Activated gamma-delta T cell treated with anti-CD3 and anti-CD28 coated beads, Interleukin-2, amount 50 U/mL, for 16 hours (primary cell): ENCODE data around the gene ALG13.
"Not testable (repeated sequence)": the region's sequence is repeated elsewhere in the genome, so short reads cannot be mapped to it uniquely, and the experiment has no call there.

ENCODE experiments used
- DNase-seq: peaks from one replicate; pipeline ENCODE4 v3.0.0-alpha.2; 2020; ENCODE audit warnings: low read depth

ALG13 gene

DNA sequence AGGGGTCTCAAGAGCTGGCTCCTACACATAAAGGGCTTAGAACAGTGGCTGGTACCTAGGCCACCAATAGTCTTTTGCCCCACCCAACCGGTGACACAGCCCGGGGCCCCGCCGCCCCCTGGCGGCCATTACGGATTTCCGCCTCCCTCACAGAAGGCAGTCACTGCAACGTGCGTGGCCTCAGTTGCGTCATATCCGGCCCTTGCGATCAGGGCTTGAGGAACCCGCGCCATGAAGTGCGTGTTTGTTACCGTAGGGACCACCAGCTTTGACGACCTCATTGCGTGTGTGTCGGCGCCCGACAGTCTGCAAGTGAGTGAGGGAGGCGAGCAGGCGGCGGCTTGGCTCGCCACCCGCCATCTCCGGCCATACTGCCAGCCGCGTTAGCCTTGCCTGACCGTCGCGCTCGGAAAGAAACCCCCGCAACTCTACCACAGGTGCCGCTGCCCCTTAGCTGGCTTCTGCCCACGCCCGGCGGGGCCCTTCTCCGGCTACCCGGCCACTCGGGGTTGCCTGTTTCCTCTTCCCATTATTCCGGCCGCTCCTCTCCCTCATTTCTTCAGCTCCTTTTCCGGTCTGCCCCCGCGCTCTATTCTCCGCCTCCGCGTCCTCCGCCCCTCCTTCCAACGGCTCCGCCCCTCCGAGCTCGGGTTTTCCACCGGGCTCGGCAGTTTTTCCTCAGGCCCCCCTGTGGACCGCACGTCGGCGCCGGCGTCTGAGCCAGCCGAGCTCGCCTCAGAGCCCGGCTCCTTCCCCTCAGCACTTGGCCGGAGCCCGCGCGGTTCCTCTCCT is at the start of gene ALG13:
TSS of gene ALG13 (plus strand) at position 183 of the 792 bp plus-strand sequence. CDS start at position 232, 49 bp downstream.
- DNase-seq = peak; percentile 77

DNA sequence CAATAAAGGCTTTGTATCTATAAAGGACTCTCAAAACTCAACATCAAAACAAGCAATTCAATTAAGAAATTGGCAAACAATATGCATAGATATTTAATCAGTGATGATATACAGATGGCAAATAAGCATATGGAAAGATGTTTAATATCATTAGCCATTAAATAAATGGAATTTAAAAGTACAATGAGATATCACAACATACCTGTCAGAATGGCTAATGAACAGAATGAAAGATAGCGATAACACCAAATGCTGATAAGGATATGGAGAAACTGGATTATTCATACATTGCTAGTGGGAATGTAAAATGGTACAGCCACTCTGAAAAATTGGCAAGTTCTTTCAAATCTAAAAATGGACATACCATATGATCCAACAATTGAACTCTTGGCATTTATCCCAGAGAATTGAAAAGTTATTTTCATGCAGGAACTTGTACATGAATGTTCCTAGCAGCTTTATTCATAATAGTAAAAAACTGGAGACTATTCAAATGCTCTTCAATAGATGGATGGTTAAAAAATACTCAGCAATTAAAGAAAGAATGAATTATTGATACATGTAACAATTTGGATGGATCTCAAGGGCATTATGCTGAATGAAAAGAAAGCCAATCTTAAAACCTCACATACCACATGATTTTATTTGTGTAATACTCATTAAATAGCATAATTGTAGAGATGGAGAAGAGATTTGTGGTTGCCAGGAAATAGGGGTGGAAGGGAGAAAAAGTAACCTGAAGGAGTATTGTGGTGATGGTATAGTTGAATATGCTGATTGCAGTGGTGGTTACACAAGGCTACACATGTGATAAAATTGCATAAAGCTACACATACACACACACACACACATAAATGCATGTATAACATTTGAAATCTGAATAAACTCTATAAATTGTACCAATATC is 45.9 kb upstream of the ALG13 start:
- no peak for DNase-seq

DNA sequence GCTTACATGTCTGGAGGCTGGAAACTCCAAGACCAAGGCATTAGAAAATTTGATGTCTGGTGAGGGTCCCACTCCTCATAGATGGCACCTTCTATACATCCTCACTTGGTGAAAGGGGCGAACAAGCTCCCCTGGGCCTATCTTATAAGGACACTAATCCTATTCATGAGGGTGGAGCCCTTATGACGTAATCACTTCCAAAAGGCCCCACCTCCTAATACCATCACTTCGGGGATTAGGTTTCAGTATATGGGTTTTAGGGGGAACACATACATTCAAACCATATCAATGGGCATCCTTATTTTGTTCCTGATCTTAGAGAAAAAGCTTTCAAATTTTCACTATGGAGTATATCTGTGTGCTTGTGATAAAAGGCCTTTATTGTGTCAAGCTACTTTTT is 39.0 kb upstream of the ALG13 start:
- no peak for DNase-seq

- DNase-seq = not testable (repeated sequence)
These were observed 35.8 kb upstream of the ALG13 start for GRCh38 chrX:111645165-111645564.

DNA sequence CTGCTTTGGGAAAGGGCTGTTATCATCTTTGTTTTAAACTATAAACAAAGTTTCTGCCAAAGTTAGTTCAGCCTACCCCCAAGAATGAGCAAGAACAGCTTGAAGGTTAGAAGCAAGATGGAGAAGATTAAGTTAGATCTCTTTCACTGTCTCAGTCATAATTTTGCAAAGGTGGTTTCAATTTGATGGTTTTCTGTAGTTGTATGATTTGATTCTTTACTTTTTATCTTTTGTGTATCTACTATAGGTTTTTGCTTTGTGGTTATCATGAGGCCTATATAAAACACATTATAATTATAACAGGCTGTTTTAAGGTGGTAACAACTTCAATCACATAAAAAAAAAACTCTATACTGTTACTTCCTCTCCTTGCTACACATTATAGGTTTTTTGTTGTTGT is 35.4 kb upstream of the ALG13 start:
- no peak for DNase-seq

DNA sequence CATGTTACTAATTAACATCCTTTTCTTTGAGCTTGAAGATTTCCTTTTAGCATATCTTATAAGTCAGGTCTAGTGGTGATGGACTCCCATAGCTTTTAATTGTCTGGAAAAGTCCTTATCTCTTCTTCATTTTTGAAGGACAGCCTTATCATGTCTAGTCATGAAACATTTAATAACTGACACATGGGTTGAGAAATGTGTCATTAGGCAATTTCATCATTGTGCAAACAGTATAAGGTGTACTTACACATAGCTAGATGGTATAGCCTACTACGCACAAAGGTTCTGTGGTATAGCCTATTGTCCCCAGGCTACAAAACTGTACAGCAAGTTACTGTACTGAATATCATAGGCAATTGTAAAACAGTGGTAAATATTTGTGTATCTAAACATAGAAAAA is 34.5 kb upstream of the ALG13 start:
- no peak for DNase-seq

GRCh38 chrX:111648802-111649201 is 32.2 kb upstream of the ALG13 start:
- no peak for DNase-seq

DNA sequence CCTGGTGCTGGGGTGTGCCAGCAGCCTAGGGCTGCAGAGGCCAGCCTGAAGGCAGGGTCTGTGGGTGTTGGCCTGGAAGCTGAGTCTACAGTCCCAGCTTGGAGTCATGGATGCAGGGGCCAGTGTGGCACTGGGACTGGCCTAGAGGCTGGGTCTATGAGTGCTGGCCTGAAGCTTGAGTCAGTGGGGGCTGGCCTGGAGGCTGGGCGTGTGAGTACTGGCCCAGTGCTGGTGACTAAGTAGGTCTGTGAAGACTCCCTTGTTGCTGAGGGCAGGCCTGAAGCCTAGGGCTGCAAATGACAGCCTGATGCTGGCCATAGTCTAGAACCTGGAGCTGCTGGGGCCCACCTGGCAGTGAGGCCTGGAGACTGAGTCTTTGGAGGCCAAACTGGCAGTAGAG is 31.3 kb upstream of the ALG13 start:
- DNase-seq = no peak

DNA sequence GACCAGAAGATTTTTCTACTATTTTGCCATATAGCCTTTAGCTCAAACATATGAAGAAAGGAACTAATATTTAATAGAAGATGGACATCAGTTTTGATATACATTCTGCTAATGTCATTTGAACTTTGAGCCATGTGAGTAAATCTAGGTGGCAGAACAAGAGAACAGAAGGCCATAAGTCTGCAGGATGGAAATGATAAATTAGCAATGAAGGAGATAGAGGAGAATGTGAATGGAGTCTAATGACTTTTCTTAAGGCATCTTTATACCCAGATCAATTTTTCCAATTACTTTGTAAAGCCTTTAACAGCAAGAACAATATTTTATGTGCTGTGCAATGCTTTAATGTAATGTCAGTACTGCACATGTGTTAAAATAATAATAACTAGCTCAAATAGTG is 30.1 kb upstream of the ALG13 start:
- DNase-seq = no peak

DNA sequence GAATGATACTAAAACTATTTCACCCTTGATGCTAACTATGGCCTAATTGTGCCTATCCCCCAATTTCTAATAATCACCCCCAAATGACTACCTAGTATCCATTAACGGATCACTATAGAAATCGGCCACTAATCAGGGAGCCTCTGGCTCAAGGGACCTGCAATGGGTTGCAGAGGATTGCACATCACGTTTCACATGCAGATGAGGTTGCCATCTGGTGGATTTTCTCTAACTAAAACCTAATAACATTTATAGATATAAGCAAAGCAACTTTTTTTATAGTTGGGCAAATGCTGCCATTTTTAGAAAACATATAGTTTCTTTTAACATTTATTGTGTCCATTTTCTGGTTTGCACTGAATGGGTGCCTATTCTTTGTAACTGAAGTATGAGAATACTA is 28.3 kb upstream of the ALG13 start:
- no peak for DNase-seq

- no peak for DNase-seq
These were observed 19.7 kb upstream of the ALG13 start for GRCh38 chrX:111661241-111661640.

- no peak for DNase-seq
These were observed 18.7 kb upstream of the ALG13 start for GRCh38 chrX:111662292-111662691.

DNA sequence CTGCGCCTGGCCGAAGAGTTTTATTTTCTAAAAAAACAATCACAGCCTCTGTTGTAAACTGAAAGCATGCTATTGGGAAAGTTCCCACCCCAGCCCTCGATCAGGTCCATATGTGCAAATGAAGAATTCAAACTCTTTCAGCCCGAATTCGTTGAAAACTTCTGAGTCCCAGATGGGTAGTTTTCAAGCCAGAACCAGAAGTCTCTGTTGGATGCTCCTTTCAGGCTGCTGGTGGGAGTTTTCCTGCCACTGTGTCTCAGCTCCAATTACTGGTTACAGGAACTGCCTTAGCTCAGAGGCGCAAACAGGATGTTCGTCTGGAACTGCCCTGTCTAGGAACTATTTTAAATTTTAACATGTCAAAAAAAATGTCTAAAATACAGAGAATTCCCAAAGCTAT is 9.3 kb upstream of the ALG13 start:
- no peak for DNase-seq

DNA sequence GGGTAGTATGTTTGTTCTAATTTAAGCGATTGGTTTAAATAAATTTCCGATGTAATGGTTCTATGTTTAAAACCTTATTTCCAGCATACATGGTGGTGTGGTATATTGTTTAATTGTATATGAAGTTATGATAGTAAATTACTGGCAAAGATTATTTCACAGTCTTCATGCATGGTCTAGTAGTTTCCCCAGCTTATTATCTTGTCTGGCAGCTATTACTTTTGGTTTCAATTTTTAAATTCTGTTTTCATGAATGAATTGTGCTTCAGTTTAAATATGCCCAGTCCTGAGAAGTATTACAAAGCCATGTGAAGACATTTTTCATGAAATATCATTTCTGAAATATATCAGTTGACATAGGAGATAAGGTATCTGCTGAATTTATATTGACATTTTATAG is 6.3 kb downstream of the ALG13 start:
- no peak for DNase-seq

- no peak for DNase-seq
These were observed 14.4 kb downstream of the ALG13 start for GRCh38 chrX:111695297-111695880.

- DNase-seq = no peak
These were observed 38.6 kb downstream of the ALG13 start for GRCh38 chrX:111719426-111720210.

DNA sequence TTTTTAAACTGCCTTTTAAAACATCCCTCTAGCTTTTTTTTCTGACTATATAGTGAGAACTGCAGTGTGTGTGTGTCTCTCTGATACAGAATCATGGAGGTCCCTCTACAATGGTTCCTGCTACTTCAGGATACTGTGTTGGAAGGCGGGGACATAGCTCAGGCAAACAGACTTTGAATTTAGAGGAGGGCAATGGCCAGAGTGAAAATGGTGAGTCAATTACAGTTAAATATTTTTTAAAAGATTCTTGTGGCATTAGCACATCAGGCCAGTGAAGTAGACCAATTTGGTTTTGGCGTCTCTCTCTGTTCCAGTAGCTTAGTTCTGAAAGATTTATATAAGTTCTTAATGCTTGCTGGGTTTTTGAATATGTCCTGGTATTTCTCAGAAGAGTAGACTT is 47.1 kb downstream of the ALG13 start:
- no peak for DNase-seq

DNA sequence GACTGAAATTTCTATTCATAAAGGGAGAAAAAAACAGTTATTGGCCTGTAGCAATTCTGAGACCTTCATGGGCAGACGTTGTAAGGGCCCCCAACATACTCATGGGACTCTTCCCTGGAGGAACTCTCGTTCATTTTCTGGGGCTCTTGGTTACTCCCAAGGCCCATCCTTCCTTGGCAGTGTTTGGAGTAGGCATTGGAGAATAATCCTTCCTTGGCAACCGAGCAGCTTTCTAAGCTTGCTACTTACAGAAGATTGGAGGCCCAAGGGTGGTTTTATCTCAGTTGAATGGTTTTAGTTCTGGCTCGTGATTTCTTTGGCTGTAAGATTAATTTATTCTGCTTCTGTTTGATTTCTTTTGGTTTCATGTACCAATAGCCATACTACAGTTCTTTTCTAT is 50.4 kb downstream of the ALG13 start:
- DNase-seq = no peak

DNA sequence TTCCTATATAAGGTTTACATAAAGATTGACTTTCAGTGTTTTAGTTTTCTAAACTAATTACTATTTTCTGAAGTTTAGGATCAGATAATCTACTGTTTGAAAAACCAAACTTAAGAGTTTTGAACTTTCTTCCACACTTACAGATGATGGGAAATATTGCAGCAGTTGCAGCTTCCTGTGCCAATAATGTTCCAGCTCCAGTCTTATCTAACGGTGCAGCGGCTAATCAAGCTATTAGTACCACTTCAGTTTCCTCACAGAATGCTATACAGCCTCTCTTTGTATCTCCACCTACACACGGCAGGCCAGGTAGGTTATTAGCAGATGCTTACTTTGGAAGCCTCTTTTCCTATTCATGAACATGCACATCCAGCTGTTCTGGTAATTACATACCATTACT is 55.6 kb downstream of the ALG13 start:
- DNase-seq = no peak

GRCh38 chrX:111742018-111742417 is 61.0 kb downstream of the ALG13 start:
- no peak for DNase-seq

DNA sequence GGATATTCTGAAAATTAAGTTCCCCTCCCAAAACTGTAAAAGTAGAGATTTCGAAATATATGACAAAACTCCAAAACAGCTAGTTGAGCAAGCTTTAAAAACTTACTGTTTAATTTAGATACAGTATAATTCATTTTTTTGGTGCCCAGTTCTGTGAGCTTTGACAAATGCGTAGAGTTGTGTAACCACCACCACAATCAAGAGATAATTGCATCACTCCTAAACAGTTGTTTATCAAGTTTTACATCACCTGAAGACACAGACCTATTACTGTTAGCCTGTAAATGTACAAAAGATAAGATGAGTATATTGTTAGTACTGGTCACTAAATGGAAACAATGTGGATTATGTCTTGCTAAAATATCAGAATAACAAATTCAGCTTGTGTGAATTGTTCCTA is 62.3 kb downstream of the ALG13 start:
- DNase-seq = no peak

- no peak for DNase-seq
These were observed 75.5 kb downstream of the ALG13 start for GRCh38 chrX:111756486-111756885.
